Heart left ventricle (tissue), 13 donors: Measurements from ENCODE around the gene FAM3D.

Source experiments
- CTCF ChIP-seq, 12 donors: fragments of 200-600 bp; sonication (generic) in 4 of 12; IDR thresholded peaks; one replicate each; pipeline versions ENCODE4 v1.5.0 to v1.8.0; 2018 to 2022; ENCODE audit warnings: antibody characterized with exemption in 12 of 12, mild to moderate bottlenecking in 5 of 12
- POLR2A ChIP-seq, 2 donors: fragments of 450-650 bp; IDR thresholded peaks; one replicate each; pipeline ENCODE4 v1.6.1; 2017; ENCODE audit warnings: antibody characterized with exemption in 2 of 2, mild to moderate bottlenecking in 2 of 2, moderate library complexity in 2 of 2
- donor health status: ischemic (EF 13 %, LVEDD 7.1; RV severe dilation, severe dysfunction).
- donor health status: DM: no; HTN: yes; CAD: no.
- donor health status: DM: no; HTN: no; CAD: no.
- donor health status: ischemic (EF 25% LVEDD 6.9; RV normal size, moderate dysfunction).
- donor health status: ischemic (EF 25% LVEDD 5.7; RV mildly dilated, moderate dysfunction).
- donor health status: ischemic (EF 35%, LVEDD 5.7; RV mildly dilated, moderate dysfunction).
- donor health status: nonischemic (EF 11% LVEDD 7.7; RV severe dilation, severe dysfunction).
- donor health status: DM: yes; HTN: yes; CAD: no.
- donor health status: PGD.
- donor health status: ischemic (EF 29% LVEDD 5.4; RV normal size, mild dysfunction).
- donor health status: nonischemic (EF 23%, LVEDD 6.1; RV moderate dilation, normal function).

- TF ChIP-seq CTCF (IDR thresholded peaks at IDR 0.05), result no peak
- no peak for TF ChIP-seq POLR2A (IDR thresholded peaks at IDR 0.05)
These were observed 44.1 kb downstream of the FAM3D start for GRCh38 chr3:58622436-58622835.
